Stimulated activated naive CD8-positive, alpha-beta T cell treated with anti-CD3 and anti-CD28 coated beads, Interleukin-15, Interleukin-2, amounts not matched to agents 100 ng/mL and 50 ng/mL, for 24 hours (primary cell): ENCODE measurements around the gene BMP5.
"Not testable (repeated sequence)": the region's sequence is repeated elsewhere in the genome, so short reads cannot be mapped to it uniquely, and the experiment has no call there.

Source experiments
- H3K27ac Mint-ChIP-seq: one replicate; pipeline ENCODE4 v1.8.0; 2021; ENCODE audit warnings: mild to moderate bottlenecking, mixed read lengths
- H3K27me3 Mint-ChIP-seq: one replicate; pipeline ENCODE4 v1.8.0; 2021; ENCODE audit warnings: mixed read lengths
- H3K36me3 Mint-ChIP-seq: one replicate; pipeline ENCODE4 v1.8.0; 2021; ENCODE audit warnings: low read depth, mixed read lengths
- H3K4me1 Mint-ChIP-seq: one replicate; pipeline ENCODE4 v1.8.0; 2021; ENCODE audit warnings: low read depth, mixed read lengths
- H3K4me3 Mint-ChIP-seq: one replicate; pipeline ENCODE4 v1.8.0; 2021; ENCODE audit warnings: mild to moderate bottlenecking, mixed read lengths
- H3K9me3 Mint-ChIP-seq: one replicate; pipeline ENCODE4 v1.8.0; 2021; ENCODE audit warnings: mixed read lengths

Gene BMP5

GRCh38 chr6:55875400-55875799 is at the start of gene BMP5:
TSS of gene BMP5 (minus strand) at chr6:55875590. CDS start at chr6:55874865, 725 bp downstream.
- no peaks in the 10 kb centered on the region for H3K4me1 Mint-ChIP-seq
- H3K9me3 Mint-ChIP-seq: no peaks in the 10 kb centered on the region
- H3K4me3 Mint-ChIP-seq: no peak within 1 kb of the TSS
- no peak within 1 kb of the TSS for H3K27ac Mint-ChIP-seq
- no peaks in the 10 kb centered on the region for H3K27me3 Mint-ChIP-seq
- H3K36me3 Mint-ChIP-seq: no peaks in the 10 kb centered on the region

GRCh38 chr6:55922406-55922805 is 47.0 kb upstream of the BMP5 start:
- H3K4me3 Mint-ChIP-seq: no peak overlapping the region
- H3K27ac Mint-ChIP-seq: no peak overlapping the region
- H3K27me3 Mint-ChIP-seq: no peaks in the 10 kb centered on the region
- H3K9me3 Mint-ChIP-seq: peaks cover 3% of the 10 kb centered on the region
- H3K36me3 Mint-ChIP-seq: no peaks in the 10 kb centered on the region
- no peaks in the 10 kb centered on the region for H3K4me1 Mint-ChIP-seq

- Mint-ChIP-seq H3K4me1 (no peaks in the 10 kb centered on the region), H3K9me3 (peaks cover 3% of the 10 kb centered on the region), H3K27me3 (no peaks in the 10 kb centered on the region), H3K4me3 (no peak overlapping the region), H3K36me3 (no peaks in the 10 kb centered on the region), H3K27ac (no peak overlapping the region)
Measured at GRCh38 chr6:55919716-55920308, 44.4 kb upstream of the BMP5 start.

- Mint-ChIP-seq H3K27ac (no peak overlapping the region), H3K9me3 (no peaks in the 10 kb centered on the region), H3K27me3 (no peaks in the 10 kb centered on the region), H3K4me1 (no peaks in the 10 kb centered on the region), H3K4me3 (no peak overlapping the region), H3K36me3 (no peaks in the 10 kb centered on the region)
Measured at GRCh38 chr6:55918639-55919038, 43.2 kb upstream of the BMP5 start.

GRCh38 chr6:55917751-55918415 is 42.5 kb upstream of the BMP5 start:
- Mint-ChIP-seq H3K9me3 (no peaks in the 10 kb centered on the region), H3K27ac (no peak overlapping the region), H3K4me1 (no peaks in the 10 kb centered on the region), H3K27me3 (no peaks in the 10 kb centered on the region), H3K36me3 (no peaks in the 10 kb centered on the region), H3K4me3 (no peak overlapping the region)

GRCh38 chr6:55916188-55916587 is 40.8 kb upstream of the BMP5 start:
- H3K36me3 Mint-ChIP-seq: no peaks in the 10 kb centered on the region
- H3K27ac Mint-ChIP-seq: no peak overlapping the region
- H3K27me3 Mint-ChIP-seq: no peaks in the 10 kb centered on the region
- H3K9me3 Mint-ChIP-seq: no peaks in the 10 kb centered on the region
- H3K4me3 Mint-ChIP-seq: no peak overlapping the region
- no peaks in the 10 kb centered on the region for H3K4me1 Mint-ChIP-seq

- Mint-ChIP-seq H3K9me3 (no peaks in the 10 kb centered on the region), H3K36me3 (no peaks in the 10 kb centered on the region), H3K4me3 (no peak overlapping the region), H3K27ac (no peak overlapping the region), H3K4me1 (no peaks in the 10 kb centered on the region), H3K27me3 (no peaks in the 10 kb centered on the region)
Measured at GRCh38 chr6:55913228-55914195, 38.1 kb upstream of the BMP5 start.

DNA sequence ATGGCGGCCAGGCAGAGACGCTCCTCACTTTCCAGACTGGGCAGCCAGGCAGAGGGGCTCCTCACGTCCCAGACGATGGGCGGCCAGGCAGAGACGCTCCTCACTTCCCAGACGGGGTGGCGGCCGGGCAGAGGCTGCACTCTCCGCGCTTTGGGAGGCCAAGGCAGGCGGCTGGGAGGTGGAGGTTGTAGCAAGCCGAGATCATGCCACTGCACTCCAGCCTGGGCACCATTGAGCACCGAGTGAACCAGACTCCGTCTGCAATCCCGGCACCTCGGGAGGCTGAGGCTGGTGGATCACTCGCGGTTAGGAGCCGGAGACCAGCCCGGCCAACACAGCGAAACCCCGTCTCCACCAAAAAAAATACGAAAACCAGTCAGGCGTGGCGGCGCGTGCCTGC is 35.1 kb upstream of the BMP5 start:
- H3K36me3 Mint-ChIP-seq, H3K4me3 Mint-ChIP-seq, H3K4me1 Mint-ChIP-seq, H3K27ac Mint-ChIP-seq, H3K9me3 Mint-ChIP-seq, H3K27me3 Mint-ChIP-seq: not testable (repeated sequence)

DNA sequence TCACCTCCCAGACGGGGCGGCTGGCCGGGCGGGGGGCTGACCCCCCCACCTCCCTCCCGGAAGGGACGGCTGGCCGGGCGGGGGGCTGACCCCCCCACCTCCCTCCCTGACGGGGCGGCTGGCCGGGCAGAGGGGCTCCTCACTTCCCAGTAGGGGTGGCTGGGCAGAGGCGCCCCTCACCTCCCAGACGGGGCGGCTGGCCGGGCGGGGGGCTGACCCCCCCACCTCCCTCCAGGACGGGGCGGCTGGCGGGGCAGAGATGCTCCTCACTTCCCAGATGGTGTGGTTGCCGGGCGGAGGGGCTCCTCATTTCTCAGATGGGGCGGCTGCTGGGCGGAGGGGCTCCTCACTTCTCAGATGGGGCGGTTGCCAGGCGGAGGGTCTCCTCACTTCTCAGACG is 34.5 kb upstream of the BMP5 start:
- H3K27ac Mint-ChIP-seq, H3K9me3 Mint-ChIP-seq, H3K4me1 Mint-ChIP-seq, H3K36me3 Mint-ChIP-seq, H3K27me3 Mint-ChIP-seq, H3K4me3 Mint-ChIP-seq: not testable (repeated sequence)

DNA sequence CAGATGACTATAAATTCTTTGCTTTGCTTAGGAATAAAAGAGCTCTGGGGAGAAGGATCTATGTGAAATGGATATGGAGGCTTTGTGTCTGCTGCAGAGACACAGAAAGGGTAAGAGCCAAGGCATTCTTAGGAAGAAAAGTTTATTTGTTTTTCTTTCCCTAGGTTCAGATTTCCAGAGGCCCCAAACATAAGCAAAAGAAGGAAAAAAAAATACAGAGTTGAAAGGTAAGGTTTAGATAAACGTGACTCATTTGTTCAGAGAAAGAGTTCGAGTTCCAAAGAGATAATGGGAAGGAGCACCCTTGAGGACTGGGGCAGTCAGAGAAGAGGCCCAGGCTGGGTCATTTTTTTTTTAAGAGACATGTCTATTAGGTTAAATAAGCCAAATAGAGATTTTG is 27.4 kb upstream of the BMP5 start:
- no peaks in the 10 kb centered on the region for H3K27me3 Mint-ChIP-seq
- H3K4me1 Mint-ChIP-seq: no peaks in the 10 kb centered on the region
- no peaks in the 10 kb centered on the region for H3K36me3 Mint-ChIP-seq
- no peak overlapping the region for H3K4me3 Mint-ChIP-seq
- H3K9me3 Mint-ChIP-seq: peaks cover 7% of the 10 kb centered on the region
- H3K27ac Mint-ChIP-seq: no peak overlapping the region

DNA sequence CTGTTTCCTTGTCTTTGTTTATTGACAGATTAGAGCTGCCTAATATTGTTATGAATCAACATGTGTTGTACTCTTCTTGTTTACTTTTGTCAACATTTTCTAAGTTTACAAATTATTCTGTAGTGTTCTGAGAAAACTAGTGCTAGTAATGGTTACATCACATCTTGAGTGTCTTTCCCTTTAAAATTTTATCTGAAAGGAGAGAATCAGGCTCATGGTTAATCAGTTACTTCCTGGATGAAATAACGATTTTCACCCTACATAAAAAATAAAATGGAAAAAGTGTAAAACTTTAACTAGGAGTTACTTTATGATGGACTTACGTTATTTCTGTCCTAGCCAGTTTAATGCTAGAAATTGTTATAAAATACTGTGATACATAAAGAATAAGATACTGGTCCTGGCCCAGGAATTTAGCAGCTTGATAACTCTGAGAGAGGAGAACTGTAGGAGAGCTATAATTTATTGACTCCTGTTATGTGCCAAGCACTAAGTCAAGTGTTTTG is 26.4 kb upstream of the BMP5 start:
- no peaks in the 10 kb centered on the region for H3K4me1 Mint-ChIP-seq
- no peak overlapping the region for H3K4me3 Mint-ChIP-seq
- no peaks in the 10 kb centered on the region for H3K36me3 Mint-ChIP-seq
- H3K27me3 Mint-ChIP-seq: no peaks in the 10 kb centered on the region
- H3K9me3 Mint-ChIP-seq: peaks cover 7% of the 10 kb centered on the region
- H3K27ac Mint-ChIP-seq: no peak overlapping the region

- no peak overlapping the region for H3K27ac Mint-ChIP-seq
Measured at GRCh38 chr6:55898342-55898741, 23.0 kb upstream of the BMP5 start.

DNA sequence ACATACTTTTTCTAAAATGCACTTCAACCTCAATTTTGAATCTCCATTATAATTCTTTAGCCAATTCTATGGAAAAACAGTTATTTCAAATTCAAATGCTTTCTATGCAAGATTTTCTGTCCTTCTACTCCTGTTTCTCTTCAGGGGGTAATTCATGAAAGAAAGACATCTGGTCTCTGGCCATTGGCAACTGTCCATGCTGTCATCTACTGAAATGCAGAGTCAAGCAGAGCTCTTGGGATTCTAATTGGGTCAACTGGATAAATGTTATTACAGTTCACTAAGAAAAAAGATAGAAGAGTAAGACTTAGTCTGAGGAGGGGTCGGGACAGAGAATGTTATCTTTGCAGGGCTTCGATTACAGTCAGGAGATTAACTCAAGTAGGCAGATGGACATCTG is 22.0 kb upstream of the BMP5 start:
- no peaks in the 10 kb centered on the region for H3K27me3 Mint-ChIP-seq
- no peaks in the 10 kb centered on the region for H3K4me1 Mint-ChIP-seq
- H3K4me3 Mint-ChIP-seq: no peak overlapping the region

More at GRCh38 chr6:55898342-55898741, 23.0 kb upstream of the BMP5 start:
- Mint-ChIP-seq H3K36me3 (no peaks in the 10 kb centered on the region), H3K27me3 (no peaks in the 10 kb centered on the region), H3K4me1 (no peaks in the 10 kb centered on the region), H3K4me3 (no peak overlapping the region), H3K9me3 (peaks cover 11% of the 10 kb centered on the region)

DNA sequence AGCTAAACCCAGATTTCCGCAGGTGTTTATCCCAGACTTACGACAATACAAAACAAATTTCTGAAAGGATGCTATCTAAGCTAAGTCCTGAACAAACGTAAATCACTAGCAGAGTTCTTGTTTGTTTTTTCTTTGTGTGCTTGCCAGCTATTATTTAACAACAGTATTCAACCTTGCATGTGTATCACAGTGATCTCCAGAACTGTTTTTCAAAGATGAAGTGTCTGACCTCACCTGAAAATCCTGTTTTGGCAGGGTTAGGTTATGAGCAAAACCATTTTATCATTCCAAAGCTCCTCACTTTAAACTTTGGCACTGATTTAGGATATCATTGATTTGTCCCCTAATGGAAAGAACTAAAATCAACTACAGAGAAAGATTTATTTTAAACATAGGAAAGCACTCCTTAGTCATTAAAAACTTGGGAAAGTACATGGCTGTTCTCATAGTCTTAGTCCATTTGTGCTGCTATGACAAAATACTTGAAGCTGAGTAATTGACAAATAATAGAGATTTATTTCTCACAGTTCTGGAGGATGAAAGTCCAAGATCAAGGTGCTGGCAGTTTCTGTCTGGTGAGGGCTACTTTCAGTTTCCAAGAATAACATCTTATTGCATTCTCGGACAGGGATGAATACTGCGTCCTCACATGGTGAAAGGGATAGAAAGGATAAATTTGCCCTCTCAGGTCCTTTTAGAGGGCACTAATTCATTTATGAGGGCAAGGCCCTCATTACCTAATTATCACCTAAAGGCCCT is 20.8 kb upstream of the BMP5 start:
- H3K9me3 Mint-ChIP-seq: peaks cover 11% of the 10 kb centered on the region
- no peak overlapping the region for H3K4me3 Mint-ChIP-seq
- H3K27me3 Mint-ChIP-seq: no peaks in the 10 kb centered on the region
- no peaks in the 10 kb centered on the region for H3K36me3 Mint-ChIP-seq
- H3K27ac Mint-ChIP-seq: no peak overlapping the region
- no peaks in the 10 kb centered on the region for H3K4me1 Mint-ChIP-seq

More for the DNA sequence above, 22.0 kb upstream of the BMP5 start:
- no peaks in the 10 kb centered on the region for H3K36me3 Mint-ChIP-seq
- H3K9me3 Mint-ChIP-seq: peaks cover 11% of the 10 kb centered on the region
- H3K27ac Mint-ChIP-seq: no peak overlapping the region
